Measurements from ENCODE around the gene SEMA3A. TPM values are rescaled to one million over a fixed set of nuclear protein-coding genes. Genes with fewer than 3 reads are reported as not detected.

Gene SEMA3A
- total and polyA plus RNA-seq, 2 of the 4 experiments (the other 2 are of a cell fraction), result 31.2 to 213 TPM

- Histone ChIP-seq H4K91ac (ENCODE audit: insufficient read depth, low read depth, low read length) (no peak overlapping the region), H4K8ac (ENCODE audit: low read depth in 2 of 2, low read length in 2 of 2) (peak overlapping the region; percentile 4 to 56; a peak in 2 of 4 replicates), H3K4me2 (ENCODE audit: low read depth, low read length) (no peak overlapping the region), H4K20me1 (ENCODE audit: insufficient read depth, low read length) (no peaks in the 10 kb centered on the region), H3K9ac (ENCODE audit: low read depth, low read length) (no peak overlapping the region), H2AK9ac (replicated peaks; ENCODE audit: low read depth, low read length, poor library complexity) (no peak overlapping the region), H3K9me1 (ENCODE audit: insufficient read depth, low read length) (no peaks in the 10 kb centered on the region), H4K5ac (ENCODE audit: low read depth, low read length) (peak overlapping the region; percentile 48; the same call in 1 of the 2 replicates), H2BK120ac (ENCODE audit: low read depth, low read length) (peak overlapping the region; percentile 26; the same call in 1 of the 2 replicates), H3K27ac (ENCODE audit: insufficient read depth, low read length) (no peak overlapping the region; the same call in 1 of the 2 replicates), H3K27me3 (ENCODE audit: control insufficient read depth, insufficient read depth, low read length) (no peaks in the 10 kb centered on the region), H3K4ac (ENCODE audit: low read depth, low read length) (no peak overlapping the region), H2BK15ac (ENCODE audit: low read depth, low read length) (peak overlapping the region; percentile 51; the same call in 1 of the 3 replicates), H3K23ac (ENCODE audit: low read depth, low read length) (no peak overlapping the region), H3K14ac (replicated peaks; ENCODE audit: low read depth, low read length) (0 out of 2 replicates have a peak overlapping the region, but pooled peaks have one; percentile 31), H3K36me3 (ENCODE audit: control insufficient read depth, insufficient read depth, low read length) (no peaks in the 10 kb centered on the region), H3K4me3 (ENCODE audit: insufficient read depth, low read depth, low read length) (no peak overlapping the region), H2AK5ac (ENCODE audit: low read depth, low read length) (no peak overlapping the region), H2AFZ (replicated peaks; ENCODE audit: low read length, poor library complexity) (no peak overlapping the region), H3K79me1 (ENCODE audit: low read depth in 1 of 2, low read length in 2 of 2) (peaks cover 0 to 4% of the 10 kb centered on the region in 2 experiments; a peak in 2 of 4 replicates), H3K9me3 (ENCODE audit: control insufficient read depth, insufficient read depth, low read length) (no peaks in the 10 kb centered on the region), H3K18ac (ENCODE audit: low read depth, low read length) (peak overlapping the region; percentile 97; the same call in 1 of the 2 replicates), H3K56ac (ENCODE audit: extremely low read depth, insufficient read depth, low read length) (no peak overlapping the region), H2BK20ac (ENCODE audit: low read depth, low read length) (peak overlapping the region; percentile 26; the same call in 1 of the 2 replicates), H3K4me1 (ENCODE audit: control insufficient read depth, insufficient read depth, low read length) (peaks cover 3% of the 10 kb centered on the region), H2BK5ac (ENCODE audit: low read depth, low read length, poor library complexity, severe bottlenecking) (peak overlapping the region; percentile 64)
- ChIA-PET POLR2A (ENCODE audit: unreplicated experiment) (no interaction called here), CTCF (no interaction called here)
- dilution Hi-C loops (cut with HindIII; ENCODE audit: low sequenced_read_pairs, unreplicated experiment), result no loop called here
- DNase-seq (no peak), ATAC-seq (ENCODE audit: low read depth) (no peak)
- BruUV-seq (replicated peaks), result no TSS peak
- in situ Hi-C loops (cut with MboI; ENCODE audit: low sequenced_read_pairs), result no loop called here
- no CpG with 5 or more reads among the region's 3 CpGs for WGBS, 2 experiments (ENCODE audit: extremely low coverage in 2 of 2, insufficient read length in 1 of 2)
- no peak for TF ChIP-seq SMC3 (IDR thresholded peaks at IDR 0.05; ENCODE audit: low read depth, low read length)
- TF ChIP-seq CEBPB (IDR thresholded peaks at IDR 0.05; ENCODE audit: low read depth, low read length), result 0 out of 2 replicates have a peak, but pooled peaks have one; percentile 32
- no peak for TF ChIP-seq MAZ (IDR thresholded peaks at IDR 0.05; ENCODE audit: borderline replicate concordance, low read depth, low read length)
- TF ChIP-seq RAD21 (IDR thresholded peaks at IDR 0.05; ENCODE audit: low read length), result no peak
- TF ChIP-seq, protein P1, sequence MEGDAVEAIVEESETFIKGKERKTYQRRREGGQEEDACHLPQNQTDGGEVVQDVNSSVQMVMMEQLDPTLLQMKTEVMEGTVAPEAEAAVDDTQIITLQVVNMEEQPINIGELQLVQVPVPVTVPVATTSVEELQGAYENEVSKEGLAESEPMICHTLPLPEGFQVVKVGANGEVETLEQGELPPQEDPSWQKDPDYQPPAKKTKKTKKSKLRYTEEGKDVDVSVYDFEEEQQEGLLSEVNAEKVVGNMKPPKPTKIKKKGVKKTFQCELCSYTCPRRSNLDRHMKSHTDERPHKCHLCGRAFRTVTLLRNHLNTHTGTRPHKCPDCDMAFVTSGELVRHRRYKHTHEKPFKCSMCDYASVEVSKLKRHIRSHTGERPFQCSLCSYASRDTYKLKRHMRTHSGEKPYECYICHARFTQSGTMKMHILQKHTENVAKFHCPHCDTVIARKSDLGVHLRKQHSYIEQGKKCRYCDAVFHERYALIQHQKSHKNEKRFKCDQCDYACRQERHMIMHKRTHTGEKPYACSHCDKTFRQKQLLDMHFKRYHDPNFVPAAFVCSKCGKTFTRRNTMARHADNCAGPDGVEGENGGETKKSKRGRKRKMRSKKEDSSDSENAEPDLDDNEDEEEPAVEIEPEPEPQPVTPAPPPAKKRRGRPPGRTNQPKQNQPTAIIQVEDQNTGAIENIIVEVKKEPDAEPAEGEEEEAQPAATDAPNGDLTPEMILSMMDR (conservative IDR thresholded peaks at IDR 0.05; ENCODE audit: low read depth, low read length), result no peak
- intact Hi-C loops (cut with micrococcal nuclease), result no loop called here
Observed at GRCh38 chr7:84230491-84230890, 35.9 kb upstream of the SEMA3A start.
